HEK293 (cell line): ENCODE measurements around the gene ZNF548.

Experiments
- BCL6B ChIP-seq: fragments of 450-650 bp; formaldehyde crosslinking; IDR thresholded peaks from 2 replicates; pipeline ENCODE4 v1.5.1; 2017; ENCODE audit warnings: missing biosample characterization, missing genetic modification characterization
- KLF10 ChIP-seq: fragments of 450-650 bp; IDR thresholded peaks from 2 replicates; pipeline ENCODE4 v1.5.1; 2018; ENCODE audit warnings: missing biosample characterization, mild to moderate bottlenecking, missing genetic modification characterization
- KLF17 ChIP-seq: fragments of 450-650 bp; formaldehyde crosslinking; IDR thresholded peaks from 2 replicates; pipeline ENCODE4 v1.5.1; 2016; ENCODE audit warnings: missing biosample characterization, missing genetic modification characterization
- PRDM2 ChIP-seq: fragments of 450-650 bp; formaldehyde crosslinking; IDR thresholded peaks from 2 replicates; pipeline ENCODE4 v1.5.1; 2016; ENCODE audit warnings: missing biosample characterization, missing genetic modification characterization, borderline replicate concordance
- SCRT2 ChIP-seq: fragments of 450-650 bp; formaldehyde crosslinking; IDR thresholded peaks from 2 replicates; pipeline ENCODE4 v1.5.1; 2016; ENCODE audit warnings: missing biosample characterization, missing genetic modification characterization
- SETDB1 ChIP-seq: IDR thresholded peaks from one replicate; pipeline ENCODE4 v1.6.1; 2017; ENCODE audit warnings: mild to moderate bottlenecking, low read length, moderate library complexity, mixed read lengths; ENCODE audit not compliant: insufficient read length
- SP7 ChIP-seq: fragments of 450-650 bp; formaldehyde crosslinking; IDR thresholded peaks from 2 replicates; pipeline ENCODE4 v1.5.1; 2016; ENCODE audit warnings: missing biosample characterization, missing genetic modification characterization
- TRIM28 ChIP-seq: IDR thresholded peaks from 2 replicates; pipeline ENCODE4 v1.6.1; 2011; ENCODE audit warnings: low read length, control low read depth, borderline replicate concordance
- ZFHX2 ChIP-seq: fragments of 450-650 bp; formaldehyde crosslinking; conservative IDR thresholded peaks from 2 replicates; pipeline ENCODE4 v1.5.1; 2016; ENCODE audit warnings: missing biosample characterization, missing genetic modification characterization
- ZNF10 ChIP-seq: fragments of 450-650 bp; formaldehyde crosslinking; IDR thresholded peaks from 2 replicates; pipeline ENCODE4 v1.5.1; 2017; ENCODE audit warnings: missing biosample characterization, missing genetic modification characterization
- ZNF148 ChIP-seq: fragments of 450-650 bp; formaldehyde crosslinking; IDR thresholded peaks from 2 replicates; pipeline ENCODE4 v1.5.0; 2017; ENCODE audit warnings: missing biosample characterization, missing genetic modification characterization, borderline replicate concordance
- ZNF16 ChIP-seq: fragments of 450-650 bp; formaldehyde crosslinking; IDR thresholded peaks from 2 replicates; pipeline ENCODE4 v1.5.1; 2016; ENCODE audit warnings: low read depth, missing biosample characterization, missing genetic modification characterization
- ZNF169 ChIP-seq: fragments of 450-650 bp; formaldehyde crosslinking; IDR thresholded peaks from 2 replicates; pipeline ENCODE4 v1.5.1; 2016; ENCODE audit warnings: missing biosample characterization, missing genetic modification characterization
- ZNF398 ChIP-seq: fragments of 450-650 bp; formaldehyde crosslinking; IDR thresholded peaks from 2 replicates; pipeline ENCODE4 v1.5.1; 2017; ENCODE audit warnings: missing biosample characterization, missing genetic modification characterization
- ZNF423 ChIP-seq: fragments of 450-650 bp; formaldehyde crosslinking; IDR thresholded peaks from 2 replicates; pipeline ENCODE4 v1.5.1; 2016; ENCODE audit warnings: missing biosample characterization, missing genetic modification characterization
- ZNF518A ChIP-seq: fragments of 450-650 bp; formaldehyde crosslinking; conservative IDR thresholded peaks from 2 replicates; pipeline ENCODE4 v1.5.1; 2016; ENCODE audit warnings: low read depth, missing biosample characterization, missing genetic modification characterization
- ZNF571 ChIP-seq: fragments of 450-650 bp; formaldehyde crosslinking; IDR thresholded peaks from 2 replicates; pipeline ENCODE4 v1.5.0; 2017; ENCODE audit warnings: missing biosample characterization, missing genetic modification characterization
- ZNF629 ChIP-seq: fragments of 450-650 bp; formaldehyde crosslinking; IDR thresholded peaks from 2 replicates; pipeline ENCODE4 v1.5.1; 2017; ENCODE audit warnings: missing biosample characterization, missing genetic modification characterization
- ZNF76 ChIP-seq: fragments of 450-650 bp; formaldehyde crosslinking; IDR thresholded peaks from 2 replicates; pipeline ENCODE4; 2016; ENCODE audit warnings: low read depth, missing biosample characterization, missing genetic modification characterization, borderline replicate concordance
- ZSCAN23 ChIP-seq: fragments of 450-650 bp; formaldehyde crosslinking; IDR thresholded peaks from 2 replicates; pipeline ENCODE4 v1.5.1; 2016; ENCODE audit warnings: missing biosample characterization, missing genetic modification characterization

ZNF548 gene

GRCh38 chr19:57362997-57363687 is 26.5 kb upstream of the ZNF548 start, which contains the start of the genes TRAPPC2B and ZNF547 (continued):
- peak; percentile 79; the same call in 1 of the 2 replicates for TF ChIP-seq ZNF76 (tag by site-specific recombination)
- peak; percentile 78 for TF ChIP-seq SP7 (tag by site-specific recombination)
- TF ChIP-seq KLF17: no peak
- TF ChIP-seq ZNF169 (tag by site-specific recombination): no peak
- no peak for TF ChIP-seq ZSCAN23 (tag by site-specific recombination)
- no peak for TF ChIP-seq ZNF398 (tag by site-specific recombination)
- TF ChIP-seq KLF10 (tag by site-specific recombination): no peak
- no peak for TF ChIP-seq SETDB1
- TF ChIP-seq ZNF423 (tag by site-specific recombination): no peak
- TF ChIP-seq TRIM28: 0 out of 2 replicates have a peak, but pooled peaks have one; percentile 29
- no peak for TF ChIP-seq ZNF16
- TF ChIP-seq ZNF518A (tag by site-specific recombination): peak; percentile 93
- TF ChIP-seq ZNF571 (tag by site-specific recombination): no peak
- TF ChIP-seq ZNF148 (tag by site-specific recombination): no peak
- TF ChIP-seq PRDM2 (tag by site-specific recombination): no peak
- TF ChIP-seq SCRT2 (tag by site-specific recombination): no peak
- TF ChIP-seq BCL6B (tag by site-specific recombination): no peak
- TF ChIP-seq ZNF629 (tag by site-specific recombination): peak; percentile 100
- TF ChIP-seq ZFHX2 (tag by site-specific recombination): peak; percentile 38; the same call in 1 of the 2 replicates
- no peak for TF ChIP-seq ZNF10 (tag by site-specific recombination)
